OCI-LY1 (cell line): ENCODE measurements around the gene MBIP.

ENCODE experiments used
- EZH2 ChIP-seq: fragments of 200-600 bp; sonication (generic), shearing (Covaris generic); IDR thresholded peaks from 2 replicates; pipeline ENCODE4 v1.8.0; 2017; ENCODE audit warnings: borderline replicate concordance, mixed run types, mild to moderate bottlenecking, antibody characterized with exemption, low read length, moderate library complexity, mixed read lengths
- TF ChIP-seq, protein P1 (sequence below): fragments of 200-600 bp; sonication (generic), shearing (Covaris generic); IDR thresholded peaks from 2 replicates; pipeline ENCODE4 v1.5.1; 2017; ENCODE audit warnings: mild to moderate bottlenecking, antibody characterized with exemption, low read length, moderate library complexity, mixed read lengths

DNA sequence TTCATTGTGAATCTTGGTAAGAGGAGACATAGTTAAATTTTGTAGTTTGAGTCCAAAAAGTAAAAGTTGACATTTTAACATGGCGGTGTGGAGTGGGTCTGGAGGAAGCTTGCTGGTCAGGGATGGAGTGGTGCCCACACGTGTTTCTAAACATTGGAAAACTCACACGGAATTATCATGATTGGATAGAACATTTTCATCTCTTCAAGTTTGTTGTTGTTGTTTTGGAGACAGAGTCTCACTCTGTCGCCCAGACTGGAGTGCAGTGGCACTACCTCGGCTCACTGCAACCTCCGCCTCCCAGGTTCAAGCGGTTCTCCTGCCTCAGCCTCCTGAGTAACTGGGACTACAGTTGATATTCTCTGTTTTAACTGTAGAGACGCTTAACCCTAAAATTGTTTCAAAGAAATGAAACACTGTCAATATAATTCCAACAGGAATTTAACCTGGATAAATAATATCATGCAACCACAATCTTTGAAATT lies 502 bp upstream of the MBIP start:
- TF ChIP-seq, protein P1, sequence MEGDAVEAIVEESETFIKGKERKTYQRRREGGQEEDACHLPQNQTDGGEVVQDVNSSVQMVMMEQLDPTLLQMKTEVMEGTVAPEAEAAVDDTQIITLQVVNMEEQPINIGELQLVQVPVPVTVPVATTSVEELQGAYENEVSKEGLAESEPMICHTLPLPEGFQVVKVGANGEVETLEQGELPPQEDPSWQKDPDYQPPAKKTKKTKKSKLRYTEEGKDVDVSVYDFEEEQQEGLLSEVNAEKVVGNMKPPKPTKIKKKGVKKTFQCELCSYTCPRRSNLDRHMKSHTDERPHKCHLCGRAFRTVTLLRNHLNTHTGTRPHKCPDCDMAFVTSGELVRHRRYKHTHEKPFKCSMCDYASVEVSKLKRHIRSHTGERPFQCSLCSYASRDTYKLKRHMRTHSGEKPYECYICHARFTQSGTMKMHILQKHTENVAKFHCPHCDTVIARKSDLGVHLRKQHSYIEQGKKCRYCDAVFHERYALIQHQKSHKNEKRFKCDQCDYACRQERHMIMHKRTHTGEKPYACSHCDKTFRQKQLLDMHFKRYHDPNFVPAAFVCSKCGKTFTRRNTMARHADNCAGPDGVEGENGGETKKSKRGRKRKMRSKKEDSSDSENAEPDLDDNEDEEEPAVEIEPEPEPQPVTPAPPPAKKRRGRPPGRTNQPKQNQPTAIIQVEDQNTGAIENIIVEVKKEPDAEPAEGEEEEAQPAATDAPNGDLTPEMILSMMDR, result no peak
- no peak for TF ChIP-seq EZH2
